Subcutaneous adipose tissue (tissue), 4 donors: Measurements from ENCODE around the gene HTR6. TPM values are rescaled to one million over a fixed set of nuclear protein-coding genes. Genes with fewer than 3 reads are reported as not detected.

ENCODE experiments used
- CTCF ChIP-seq: fragments of 450-650 bp; IDR thresholded peaks from one replicate; pipeline ENCODE4 v1.5.1; 2016; ENCODE audit warnings: low read depth, mild to moderate bottlenecking, control low read depth, antibody characterized with exemption, moderate library complexity
- total RNA-seq, 4 donors: library from RNA; depleted of rRNA; stranded (reverse); fragments of >200 nt; gene quantifications; one replicate each; pipeline ENCODE4 v1.1.0, GENCODE V29; 2016

HTR6 gene
- not detected for total RNA-seq

- no peak for TF ChIP-seq CTCF
Measured at GRCh38 chr1:19664453-19665185, at the start of gene HTR6. TSS of gene HTR6 (plus strand) at chr1:19664875. CDS start at chr1:19665754, 879 bp downstream.

- TF ChIP-seq CTCF = no peak
Measured at GRCh38 chr1:19615438-19615837, 49.2 kb upstream of the HTR6 start.

- no peak for TF ChIP-seq CTCF
Measured at GRCh38 chr1:19616489-19616888, 48.2 kb upstream of the HTR6 start.

- TF ChIP-seq CTCF = no peak
Measured at GRCh38 chr1:19617376-19617775, 47.3 kb upstream of the HTR6 start.

GRCh38 chr1:19618428-19618827, 46.2 kb upstream of the HTR6 start:
- TF ChIP-seq CTCF = no peak

GRCh38 chr1:19619697-19620384, 44.8 kb upstream of the HTR6 start:
- no peak for TF ChIP-seq CTCF

GRCh38 chr1:19620786-19621185, 43.9 kb upstream of the HTR6 start:
- TF ChIP-seq CTCF = no peak
